Pulmonary artery endothelial cell (primary cell): ENCODE data around the gene SPEF1. TPM values are rescaled to one million over a fixed set of nuclear protein-coding genes. Genes with fewer than 3 reads are reported as not detected.
A peak's percentile ranks its signal among the peaks of the same experiment; 100 is the strongest.
"Not testable (repeated sequence)": the region's sequence is repeated elsewhere in the genome, so short reads cannot be mapped to it uniquely, and the experiment has no call there.

Experiments used
- DNase-seq: peaks from one replicate; pipeline ENCODE4 v3.0.0-alpha.2; 2011; ENCODE audit warnings: low read depth, low spot score
- total RNA-seq: library from RNA; depleted of rRNA; stranded (reverse); fragments of >200 nt; gene quantifications from 2 replicates; pipeline ENCODE4 v1.2.3, GENCODE V29; 2014

The SPEF1 gene
- total RNA-seq, 1 donor from 2014 or later: 0.13 TPM

GRCh38 chr20:3811467-3812258 lies 30.4 kb upstream of the SPEF1 start:
- peak; percentile 91 for DNase-seq

- DNase-seq: no peak
These were observed 27.3 kb upstream of the SPEF1 start for GRCh38 chr20:3808544-3808943.

- DNase-seq: no peak
These were observed 23.5 kb upstream of the SPEF1 start for GRCh38 chr20:3804781-3805180.

GRCh38 chr20:3804254-3804751 lies 23.1 kb upstream of the SPEF1 start:
- no peak for DNase-seq

- DNase-seq: no peak
These were observed 22.6 kb upstream of the SPEF1 start for GRCh38 chr20:3803854-3804253.

- no peak for DNase-seq
These were observed 22.0 kb upstream of the SPEF1 start for GRCh38 chr20:3803289-3803688.

- no peak for DNase-seq
These were observed 21.4 kb upstream of the SPEF1 start for GRCh38 chr20:3802524-3803239.

- no peak for DNase-seq
These were observed 20.6 kb upstream of the SPEF1 start for GRCh38 chr20:3801846-3802245.

- DNase-seq: no peak
These were observed 20.1 kb upstream of the SPEF1 start for GRCh38 chr20:3801299-3801698.

GRCh38 chr20:3800878-3801260 lies 19.6 kb upstream of the SPEF1 start:
- DNase-seq: no peak

- DNase-seq: no peak
These were observed 19.1 kb upstream of the SPEF1 start for GRCh38 chr20:3800256-3800877.

- no peak for DNase-seq
These were observed 17.6 kb upstream of the SPEF1 start for GRCh38 chr20:3798908-3799248.

- DNase-seq: no peak
These were observed 17.1 kb upstream of the SPEF1 start for GRCh38 chr20:3798373-3798768.

- DNase-seq: no peak
These were observed 16.5 kb upstream of the SPEF1 start for GRCh38 chr20:3797592-3798372.

- DNase-seq: no peak
These were observed 15.9 kb upstream of the SPEF1 start for GRCh38 chr20:3797226-3797545.

GRCh38 chr20:3796477-3797225 lies 15.4 kb upstream of the SPEF1 start:
- no peak for DNase-seq

- no peak for DNase-seq
These were observed 14.5 kb upstream of the SPEF1 start, which contains the start of gene CDC25B for GRCh38 chr20:3795511-3796468. TSS of gene CDC25B (plus strand) at chr20:3796310. CDS start at chr20:3796532, 222 bp downstream.

- no peak for DNase-seq
These were observed 13.6 kb upstream of the SPEF1 start for GRCh38 chr20:3794701-3795420.

- not testable (repeated sequence) for DNase-seq
These were observed 12.9 kb upstream of the SPEF1 start for GRCh38 chr20:3794168-3794567.
